DND-41 (cell line): Measurements from ENCODE around the gene STON2.
"Not testable (repeated sequence)": the region's sequence is repeated elsewhere in the genome, so short reads cannot be mapped to it uniquely, and the experiment has no call there.

Experiments used
- ATAC-seq: fragments of 200-7000 bp; cut with Tn5 transposase; 3 replicates; pipeline ENCODE4 v1.9.1; 2021; ENCODE audit warnings: low read depth; ENCODE audit not compliant: insufficient read depth
- DNase-seq: peaks from one replicate; pipeline ENCODE4 v3.0.0-alpha.2; 2020
- H2AFZ ChIP-seq: 2 replicates; pipeline ENCODE4 v1.6.0; 2012; ENCODE audit warnings: low read depth, low read length
- H3K27ac ChIP-seq: 2 replicates; pipeline ENCODE4 v1.5.1; 2012; ENCODE audit warnings: low read length, inconsistent platforms
- H3K27me3 ChIP-seq: fragments of 200-600 bp; sonication (generic); 2 replicates; pipeline ENCODE4 v1.6.0; 2012; ENCODE audit warnings: low read length, mild to moderate bottlenecking, inconsistent platforms; ENCODE audit not compliant: insufficient read depth, poor library complexity
- H3K36me3 ChIP-seq: 2 replicates; pipeline ENCODE4 v1.5.1; 2012; ENCODE audit warnings: low read length, inconsistent platforms; ENCODE audit not compliant: insufficient read depth
- H3K4me1 ChIP-seq: 2 replicates; pipeline ENCODE4 v1.5.1; 2012; ENCODE audit warnings: mild to moderate bottlenecking, low read length; ENCODE audit not compliant: insufficient read depth
- H3K4me2 ChIP-seq: 2 replicates; pipeline ENCODE4 v1.6.0; 2012; ENCODE audit warnings: mild to moderate bottlenecking, moderate library complexity, low read length, inconsistent platforms; ENCODE audit not compliant: insufficient read depth
- H3K4me3 ChIP-seq, 2 experiments: fragments of 200-600 bp in 1 of 2; shearing (Covaris generic) in 1 of 2; 2 replicates each; pipeline ENCODE4 v1.5.1; 2012 to 2016; ENCODE audit warnings: inconsistent platforms in 2 of 2, low read length in 2 of 2, mild to moderate bottlenecking in 2 of 2, low read depth in 1 of 2, moderate library complexity in 1 of 2
- H3K79me2 ChIP-seq: 2 replicates; pipeline ENCODE4 v1.6.0; 2012; ENCODE audit warnings: low read length, inconsistent platforms; ENCODE audit not compliant: insufficient read depth
- H3K9ac ChIP-seq: 2 replicates; pipeline ENCODE4 v1.6.0; 2012; ENCODE audit warnings: low read depth, mild to moderate bottlenecking, inconsistent platforms, low read length, moderate library complexity
- H3K9me3 ChIP-seq: 2 replicates; pipeline ENCODE4 v1.5.1; 2012; ENCODE audit warnings: low read length, moderate library complexity, mild to moderate bottlenecking, inconsistent platforms; ENCODE audit not compliant: insufficient read depth, severe bottlenecking
- H4K20me1 ChIP-seq: 2 replicates; pipeline ENCODE4 v1.6.0; 2012; ENCODE audit warnings: low read length; ENCODE audit not compliant: insufficient read depth
- CTCF ChIP-seq: IDR thresholded peaks from 2 replicates; pipeline ENCODE4 v1.5.1; 2012; ENCODE audit warnings: borderline replicate concordance, low read length, moderate library complexity, mild to moderate bottlenecking; ENCODE audit not compliant: poor library complexity, severe bottlenecking; ENCODE audit errors: extremely low read depth
- EZH2 ChIP-seq: IDR thresholded peaks from 3 replicates; pipeline ENCODE4 v1.6.1; 2012; ENCODE audit warnings: borderline replicate concordance, low read depth, mild to moderate bottlenecking, moderate library complexity, low read length, inconsistent platforms; ENCODE audit not compliant: severe bottlenecking

STON2 gene

DNA sequence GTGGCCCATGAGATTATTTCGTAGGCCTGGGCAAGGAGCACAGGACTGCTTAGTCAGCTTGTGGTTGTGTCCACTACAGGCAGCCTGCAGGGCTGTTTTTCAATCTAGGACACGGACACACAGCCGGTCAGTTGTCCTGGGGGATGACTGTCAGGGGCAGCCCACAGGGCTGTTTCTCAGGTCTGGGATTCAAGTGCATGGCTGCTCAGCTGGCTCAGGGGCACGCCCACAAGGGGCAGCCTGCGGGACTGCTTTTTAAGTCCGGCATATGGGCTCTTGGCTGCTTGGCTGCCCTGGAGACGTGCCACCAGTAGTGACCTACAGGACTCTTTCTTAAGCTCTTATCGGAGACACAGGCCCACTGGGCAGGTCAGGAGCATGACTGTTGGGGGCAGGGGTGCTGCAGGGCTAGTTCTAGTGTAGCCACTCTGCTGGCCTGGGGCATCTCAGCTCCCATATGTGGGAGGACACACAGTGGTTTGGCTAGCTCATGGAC, 152.8 kb downstream of the STON2 start:
- DNase-seq (no peak), ATAC-seq (no peak)
- Histone ChIP-seq H3K27me3 (no peaks in the 10 kb centered on the region), H3K9ac (peak overlapping the region; percentile 38), H3K9me3 (peaks cover 11% of the 10 kb centered on the region), H3K4me3 (peak overlapping the region in 1 of 2 experiments; percentile 0; a peak in 1 of 4 replicates), H3K4me1 (peaks cover 34% of the 10 kb centered on the region), H3K27ac (peak overlapping the region; percentile 75), H3K4me2 (peak overlapping the region; percentile 39), H3K36me3 (no peaks in the 10 kb centered on the region), H4K20me1 (no peaks in the 10 kb centered on the region), H2AFZ (no peak overlapping the region), H3K79me2 (no peaks in the 10 kb centered on the region)
- no peak for TF ChIP-seq CTCF
- no peak for TF ChIP-seq EZH2

DNA sequence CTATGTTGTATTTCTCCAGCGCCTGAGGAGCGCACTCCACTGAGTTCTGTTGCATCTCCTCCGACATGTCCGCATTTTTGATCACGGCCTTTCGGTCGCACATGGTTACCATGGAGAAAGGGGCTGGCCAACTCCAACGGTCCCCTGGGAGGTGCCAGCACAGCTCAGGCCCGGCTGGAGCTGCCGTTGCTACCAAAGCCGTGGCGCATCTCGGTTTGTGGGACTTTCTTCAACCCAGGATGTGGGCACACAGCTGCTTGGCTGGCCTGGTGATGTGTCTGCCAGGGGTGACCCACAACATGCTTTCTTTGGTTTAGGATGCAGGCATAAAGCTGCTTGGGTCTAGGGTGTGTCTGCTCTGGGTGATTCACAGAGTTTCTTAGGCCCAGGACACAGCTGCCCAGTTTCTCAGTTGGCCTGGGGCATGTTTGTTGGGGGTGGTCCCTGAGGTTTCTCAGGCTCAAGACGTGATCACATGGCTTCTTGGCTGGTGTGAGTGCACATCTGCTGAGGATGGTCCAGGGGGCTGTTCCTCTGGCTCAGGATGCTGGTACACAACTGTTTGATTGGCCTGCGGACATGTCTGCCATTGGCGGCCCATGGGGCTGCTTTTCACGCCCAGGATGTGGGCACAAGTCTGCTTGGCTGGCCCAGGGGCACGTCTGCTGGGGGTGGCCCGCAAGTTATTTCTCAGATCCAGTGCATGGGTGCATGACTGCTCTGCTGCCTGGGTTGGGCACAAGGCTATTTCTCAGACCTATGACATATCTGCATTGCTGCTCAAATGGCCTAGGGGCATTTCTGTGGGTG, 153.5 kb downstream of the STON2 start:
- peak overlapping the region; percentile 38 for H3K9ac ChIP-seq
- H3K27ac ChIP-seq, result peak overlapping the region; percentile 75
- DNase-seq (peak; percentile 91), ATAC-seq (peak; percentile 91)
- TF ChIP-seq EZH2 (no peak), CTCF (no peak)
- peaks cover 11% of the 10 kb centered on the region for H3K9me3 ChIP-seq
- H2AFZ ChIP-seq, result no peak overlapping the region; the same call in 1 of the 2 replicates
- no peaks in the 10 kb centered on the region for H4K20me1 ChIP-seq
- peaks cover 34% of the 10 kb centered on the region for H3K4me1 ChIP-seq
- H3K4me2 ChIP-seq, result peak overlapping the region; percentile 39
- H3K4me3 ChIP-seq, result peak overlapping the region in 1 of 2 experiments; percentile 25; a peak in 1 of 4 replicates
- H3K79me2 ChIP-seq, result no peaks in the 10 kb centered on the region
- H3K36me3 ChIP-seq, result no peaks in the 10 kb centered on the region
- no peaks in the 10 kb centered on the region for H3K27me3 ChIP-seq

DNA sequence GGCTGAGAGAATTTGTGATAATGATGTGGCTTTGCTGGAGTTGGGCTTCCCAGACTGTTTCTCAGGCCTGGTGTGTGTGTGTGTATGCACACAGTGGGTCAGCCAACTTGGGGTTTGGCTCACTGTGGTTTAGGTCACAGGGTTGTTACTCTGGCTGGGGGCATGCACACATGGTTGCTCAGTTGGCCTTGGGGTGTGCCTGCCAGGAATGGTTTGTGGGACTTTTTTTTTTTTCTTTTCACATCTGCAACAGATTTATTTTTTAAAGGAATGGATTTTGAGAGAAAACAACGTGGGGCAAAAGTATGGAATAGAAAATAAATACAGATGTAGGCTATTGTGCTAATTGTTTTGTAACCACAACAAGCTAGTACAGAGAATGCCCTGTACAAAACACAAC, 154.4 kb downstream of the STON2 start:
- Histone ChIP-seq H3K9ac (no peak overlapping the region), H2AFZ (no peak overlapping the region), H3K79me2 (no peaks in the 10 kb centered on the region), H4K20me1 (no peaks in the 10 kb centered on the region), H3K27me3 (no peaks in the 10 kb centered on the region), H3K36me3 (no peaks in the 10 kb centered on the region), H3K4me1 (peaks cover 34% of the 10 kb centered on the region), H3K9me3 (peaks cover 11% of the 10 kb centered on the region), H3K4me2 (no peak overlapping the region), H3K4me3 (no peak overlapping the region), H3K27ac (peak overlapping the region; percentile 75)
- ATAC-seq (no peak), DNase-seq (peak; percentile 24)
- TF ChIP-seq CTCF, result no peak
- TF ChIP-seq EZH2, result no peak

- not testable (repeated sequence) for H3K27me3 ChIP-seq, H3K4me3 ChIP-seq, H3K79me2 ChIP-seq, H3K27ac ChIP-seq, H2AFZ ChIP-seq, H3K9ac ChIP-seq, ATAC-seq, H3K4me2 ChIP-seq, DNase-seq, H3K36me3 ChIP-seq, H4K20me1 ChIP-seq
- Histone ChIP-seq H3K9me3 (peaks cover 11% of the 10 kb centered on the region), H3K4me1 (peaks cover 34% of the 10 kb centered on the region)
Observed at GRCh38 chr14:81244431-81244830, 155.7 kb downstream of the STON2 start.
